GM21526 (cell line): ENCODE measurements around the gene CLPTM1.
"Not testable (repeated sequence)": the region's sequence is repeated elsewhere in the genome, so short reads cannot be mapped to it uniquely, and the experiment has no call there.

Experiments used
- ATAC-seq: cut with Tn5 transposase; IDR thresholded peaks from one replicate; pipeline ENCODE4 v1.9.1; 2021; ENCODE audit warnings: moderate library complexity; ENCODE audit not compliant: unreplicated experiment, low FRiP score

CLPTM1 gene

GRCh38 chr19:44973982-44974735 lies 19.0 kb downstream of the CLPTM1 start:
- ATAC-seq, result no peak

- ATAC-seq, result no peak
Measured at GRCh38 chr19:44974857-44975256, 19.7 kb downstream of the CLPTM1 start.

DNA sequence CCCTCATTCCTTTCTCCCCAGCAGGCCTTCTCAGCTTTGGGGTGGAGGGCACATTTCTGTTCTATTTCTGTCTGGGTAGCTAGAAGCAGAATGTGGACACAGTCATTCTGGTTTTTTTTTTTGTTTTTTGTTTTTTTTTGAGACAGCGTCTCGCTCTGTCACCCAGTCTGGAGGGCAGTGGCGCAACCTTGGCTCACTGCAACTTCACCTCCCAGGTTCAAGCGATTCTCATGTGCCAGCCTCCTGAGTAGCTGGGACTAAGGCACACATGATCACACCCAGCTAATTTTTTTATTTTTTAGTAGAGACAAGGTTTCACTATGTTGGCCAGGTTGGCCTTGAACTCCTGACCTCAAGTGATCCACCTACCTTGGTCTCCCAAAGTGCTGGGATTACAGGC lies 20.3 kb downstream of the CLPTM1 start:
- no peak for ATAC-seq

DNA sequence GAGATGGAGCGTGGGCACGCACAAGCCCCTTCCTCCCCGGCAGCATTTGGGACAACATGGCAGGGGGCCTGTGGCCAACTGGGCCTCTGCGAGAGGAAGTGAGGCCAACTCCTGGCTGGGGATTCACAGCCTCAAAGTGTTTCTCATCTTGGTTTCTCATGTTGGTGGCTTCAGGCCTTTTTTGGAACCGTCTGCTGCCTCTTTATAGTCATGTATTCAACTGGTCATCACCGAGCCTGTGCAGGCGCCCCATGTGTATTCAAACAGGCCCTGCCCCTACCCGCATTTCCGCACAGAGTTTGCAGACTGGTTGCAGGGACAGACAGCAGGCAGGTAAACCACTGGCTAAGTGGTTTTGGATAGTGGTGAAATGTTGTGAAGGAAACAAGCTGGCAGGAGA lies 28.8 kb downstream of the CLPTM1 start:
- ATAC-seq, result no peak

- ATAC-seq, result no peak
Measured at GRCh38 chr19:44985445-44985844, 30.3 kb downstream of the CLPTM1 start.

- ATAC-seq, result no peak
Measured at GRCh38 chr19:44986389-44986788, 31.2 kb downstream of the CLPTM1 start.

DNA sequence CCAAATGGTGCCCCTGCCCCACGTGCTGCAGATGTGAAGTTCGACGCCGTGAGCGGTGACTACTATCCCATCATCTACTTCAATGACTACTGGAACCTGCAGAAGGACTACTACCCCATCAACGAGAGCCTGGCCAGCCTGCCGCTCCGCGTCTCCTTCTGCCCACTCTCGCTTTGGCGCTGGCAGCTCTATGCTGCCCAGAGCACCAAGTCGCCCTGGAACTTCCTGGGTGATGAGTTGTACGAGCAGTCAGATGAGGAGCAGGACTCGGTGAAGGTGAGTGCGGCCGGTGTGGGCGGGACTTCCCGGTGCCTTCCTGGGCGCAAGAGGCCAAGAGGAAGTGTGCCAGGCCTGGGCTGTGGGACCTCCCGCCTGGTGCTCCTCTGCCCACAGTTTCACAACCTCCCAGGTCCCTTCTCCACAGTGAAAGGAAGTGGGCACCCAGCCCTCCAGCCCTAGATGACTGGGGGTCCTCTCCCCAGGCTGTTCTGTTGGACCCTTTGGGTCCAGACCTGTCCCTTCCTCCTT lies 32.0 kb downstream of the CLPTM1 start:
- no peak for ATAC-seq

GRCh38 chr19:44988273-44988672 lies 33.1 kb downstream of the CLPTM1 start:
- ATAC-seq, result no peak

- no peak for ATAC-seq
Measured at GRCh38 chr19:44988896-44989556, 33.8 kb downstream of the CLPTM1 start.

GRCh38 chr19:44990459-44990858 lies 35.3 kb downstream of the CLPTM1 start:
- ATAC-seq, result no peak

DNA sequence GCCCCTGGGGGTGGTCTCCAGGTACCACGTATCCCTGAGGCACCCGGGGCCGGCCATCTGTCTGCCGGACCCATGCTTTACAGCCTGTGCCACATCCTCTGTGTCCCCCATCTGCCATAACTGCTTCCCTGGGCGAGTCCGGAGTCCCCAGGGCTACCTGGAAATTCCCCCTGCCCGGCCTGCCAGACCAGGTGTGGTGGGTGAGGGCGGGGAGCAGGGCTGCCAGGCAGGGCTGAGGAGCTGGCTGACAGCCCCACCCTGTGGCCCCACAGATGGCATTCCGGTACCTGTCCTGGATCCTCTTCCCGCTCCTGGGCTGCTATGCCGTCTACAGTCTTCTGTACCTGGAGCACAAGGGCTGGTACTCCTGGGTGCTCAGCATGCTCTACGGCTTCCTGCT lies 35.8 kb downstream of the CLPTM1 start:
- no peak for ATAC-seq

DNA sequence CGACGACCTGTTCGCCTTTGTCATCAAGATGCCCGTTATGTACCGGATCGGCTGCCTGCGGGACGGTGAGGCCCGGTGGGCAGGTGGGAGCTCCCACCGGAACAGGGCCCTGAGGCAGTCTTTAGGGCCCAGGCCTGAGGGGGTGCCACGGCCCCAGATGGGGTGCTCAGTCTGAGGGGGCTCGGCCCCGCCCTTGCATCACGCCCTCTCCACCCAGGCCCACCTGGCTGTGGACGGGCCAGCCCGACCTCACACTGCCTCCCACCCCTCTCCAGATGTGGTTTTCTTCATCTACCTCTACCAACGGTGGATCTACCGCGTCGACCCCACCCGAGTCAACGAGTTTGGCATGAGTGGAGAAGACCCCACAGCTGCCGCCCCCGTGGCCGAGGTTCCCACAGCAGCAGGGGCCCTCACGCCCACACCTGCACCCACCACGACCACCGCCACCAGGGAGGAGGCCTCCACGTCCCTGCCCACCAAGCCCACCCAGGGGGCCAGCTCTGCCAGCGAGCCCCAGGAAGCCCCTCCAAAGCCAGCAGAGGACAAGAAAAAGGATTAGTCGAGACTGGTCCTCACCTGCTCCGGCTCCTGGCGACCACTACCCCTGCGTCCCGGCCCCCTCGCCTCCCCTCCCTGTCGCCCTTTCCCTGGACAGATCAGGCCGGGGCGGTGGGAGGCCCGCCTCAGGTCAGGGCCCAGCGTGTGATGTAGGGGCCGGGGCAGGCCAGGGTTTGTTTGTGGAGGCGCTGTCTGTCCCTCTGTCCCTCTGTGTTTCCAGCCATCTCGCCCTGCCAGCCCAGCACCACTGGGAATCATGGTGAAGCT lies 37.4 kb downstream of the CLPTM1 start:
- no peak for ATAC-seq

DNA sequence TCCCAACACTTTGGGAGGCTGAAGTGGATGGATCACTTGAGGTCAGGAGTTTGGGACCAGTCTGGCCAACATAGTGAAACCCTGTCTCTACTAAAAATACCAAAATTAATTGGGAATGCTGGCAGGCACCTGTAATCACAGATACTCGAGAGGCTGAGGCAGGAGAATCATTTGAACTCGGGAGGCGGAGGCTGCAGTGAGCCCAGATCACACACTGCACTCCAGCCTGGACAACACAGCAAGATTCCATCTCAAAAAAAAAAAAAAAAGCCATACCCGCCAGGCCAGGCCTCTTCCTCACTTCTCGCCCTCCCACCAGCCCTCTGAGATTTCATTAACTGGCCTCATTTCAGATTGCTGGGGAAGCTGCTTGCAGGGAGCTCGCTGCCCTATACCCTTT lies 38.3 kb downstream of the CLPTM1 start:
- ATAC-seq, result no peak

DNA sequence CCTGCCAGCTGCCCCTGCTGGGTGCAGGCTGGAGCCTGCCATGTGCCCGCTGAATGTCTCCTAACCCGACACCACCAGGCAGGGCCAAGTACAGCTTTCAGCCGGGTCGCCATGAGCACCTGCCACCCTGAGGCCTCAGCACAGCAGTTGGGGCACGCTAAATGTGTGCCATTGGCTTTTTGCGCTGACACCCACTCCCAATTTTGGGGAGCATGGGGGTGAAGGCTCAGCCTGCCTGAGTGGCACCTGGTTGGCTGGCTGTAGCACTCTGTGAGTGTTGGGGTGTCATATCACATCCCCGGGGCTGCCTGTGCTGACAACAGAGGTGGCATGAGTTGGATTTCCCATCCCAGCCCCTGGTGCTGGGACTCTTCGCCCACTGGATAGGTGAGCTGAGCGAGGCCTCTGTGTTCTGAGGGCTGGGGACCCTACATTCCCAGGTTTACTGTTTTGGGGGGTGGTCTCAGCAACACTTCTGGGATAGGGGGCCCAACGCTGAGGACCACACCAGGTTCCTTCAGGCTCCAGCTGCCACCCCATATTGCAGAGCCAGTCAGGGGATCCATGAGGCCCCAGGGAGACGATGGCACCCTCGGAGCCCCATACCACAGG lies 38.9 kb downstream of the CLPTM1 start:
- ATAC-seq, result no peak

DNA sequence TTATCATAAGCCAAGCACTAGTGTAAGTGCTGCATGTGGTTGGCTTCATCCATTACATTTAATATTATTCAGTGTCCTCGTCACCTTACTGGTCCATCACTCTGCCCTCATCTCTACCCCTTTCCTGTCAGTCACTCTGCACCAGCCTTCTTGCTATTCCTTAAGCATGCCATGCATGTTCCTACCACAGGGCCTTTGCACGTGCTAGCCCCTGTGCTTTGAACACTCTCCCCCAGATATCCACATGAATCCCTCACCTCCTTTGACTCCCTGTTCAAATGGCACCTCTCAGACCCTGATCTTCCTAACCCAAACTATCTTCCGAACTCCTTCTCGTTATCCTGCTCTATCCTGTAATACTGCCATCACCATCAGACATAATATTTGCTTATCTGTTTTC lies 42.8 kb downstream of the CLPTM1 start:
- no peak for ATAC-seq

GRCh38 chr19:44999131-44999925 lies 44.1 kb downstream of the CLPTM1 start:
- ATAC-seq, result not testable (repeated sequence)

DNA sequence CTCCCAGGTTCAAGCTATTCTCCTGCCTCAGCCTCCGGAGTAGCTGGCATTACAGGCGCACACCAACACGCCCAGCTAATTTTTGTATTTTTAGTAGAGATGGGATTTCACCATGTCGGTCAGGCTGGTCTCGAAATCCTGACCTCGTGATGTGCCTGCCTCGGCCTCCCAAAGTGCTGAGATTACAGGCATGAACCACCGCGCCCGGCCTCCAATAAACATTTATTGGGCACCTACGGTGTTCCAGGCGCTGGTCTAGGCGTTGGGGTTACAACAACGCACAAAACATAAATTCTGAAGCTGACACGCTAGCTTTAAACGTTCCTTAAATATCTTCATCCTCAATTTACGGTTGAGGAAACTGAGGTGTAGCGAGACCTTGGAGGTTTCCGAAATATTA lies 45.5 kb downstream of the CLPTM1 start:
- ATAC-seq, result not testable (repeated sequence)

DNA sequence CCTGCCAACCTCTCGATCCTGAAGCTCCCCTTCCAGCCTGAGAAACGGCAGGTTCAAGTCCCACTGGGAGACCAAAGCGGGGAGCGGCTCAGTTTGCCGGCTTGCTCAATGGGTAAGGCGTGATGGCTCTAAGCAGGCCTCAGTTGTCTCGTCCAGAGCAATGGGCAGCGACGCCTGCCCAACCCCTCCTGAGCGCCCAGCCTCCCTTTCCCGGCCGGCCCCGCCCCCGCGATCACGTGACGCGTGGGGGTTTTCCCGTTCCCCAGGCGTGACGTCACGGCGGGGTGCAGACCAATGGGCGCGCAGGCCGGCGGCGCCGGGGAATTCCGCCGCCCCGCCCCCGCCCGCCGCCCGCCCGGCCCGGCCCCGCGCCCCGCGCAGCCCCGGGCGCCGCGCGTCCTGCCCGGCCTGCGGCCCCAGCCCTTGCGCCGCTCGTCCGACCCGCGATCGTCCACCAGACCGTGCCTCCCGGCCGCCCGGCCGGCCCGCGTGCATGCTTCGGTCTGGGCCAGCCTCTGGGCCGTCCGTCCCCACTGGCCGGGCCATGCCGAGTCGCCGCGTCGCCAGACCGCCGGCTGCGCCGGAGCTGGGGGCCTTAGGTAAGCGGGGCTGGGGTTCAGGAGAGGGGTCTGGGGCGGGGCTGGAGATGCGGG lies 46.0 kb downstream of the CLPTM1 start, which contains the start of gene RELB:
TSS of gene RELB (plus strand) at position 378 of the 653 bp plus-strand sequence. CDS start at position 494, 116 bp downstream.
- peak; percentile 40 for ATAC-seq

GRCh38 chr19:45003485-45003884 lies 48.3 kb downstream of the CLPTM1 start:
- no peak for ATAC-seq
